GM12878 (cell line): ENCODE data around the gene AP3B1.

ENCODE experiments used
- ATF7 ChIP-seq: fragments of 450-650 bp; IDR thresholded peaks from 2 replicates; pipeline ENCODE4 v1.6.1; 2016; ENCODE audit warnings: low read depth, mild to moderate bottlenecking
- CBFB ChIP-seq: IDR thresholded peaks from 2 replicates; pipeline ENCODE4 v1.6.1; 2016; ENCODE audit warnings: antibody characterized with exemption, low read depth
- CTCF ChIP-seq, 3 experiments: IDR thresholded peaks in 2 of 3; conservative IDR thresholded peaks in 1 of 3; 2 replicates each; pipeline ENCODE4 v1.5.1; 2011; ENCODE audit warnings: low read depth in 3 of 3, low read length in 3 of 3, mild to moderate bottlenecking in 3 of 3, control low read depth in 2 of 3, moderate library complexity in 2 of 3, inconsistent platforms in 1 of 3, mixed read lengths in 1 of 3; ENCODE audit not compliant: control insufficient read depth in 2 of 3, insufficient read depth in 1 of 3; ENCODE audit errors: extremely low read depth in 1 of 3
- HCFC1 ChIP-seq: fragments of 150-350 bp; IDR thresholded peaks from 2 replicates; pipeline ENCODE4 v1.6.1; 2014; ENCODE audit warnings: low read length
- JUND ChIP-seq: IDR thresholded peaks from 2 replicates; pipeline ENCODE4 v1.6.1; 2012; ENCODE audit warnings: low read depth, mild to moderate bottlenecking, low read length, improper control_type of control experiment, moderate library complexity
- KDM1A ChIP-seq: fragments of 200-600 bp; sonication (generic); IDR thresholded peaks from 2 replicates; pipeline ENCODE4 v1.6.1; 2016; ENCODE audit warnings: borderline replicate concordance
- KLF5 ChIP-seq: fragments of 450-650 bp; IDR thresholded peaks from 2 replicates; pipeline ENCODE4 v1.6.1; 2014; ENCODE audit warnings: mild to moderate bottlenecking; ENCODE audit not compliant: partially characterized antibody
- MXI1 ChIP-seq: fragments of 150-350 bp; IDR thresholded peaks from 2 replicates; pipeline ENCODE4 v1.6.1; 2011; ENCODE audit warnings: low read depth, mild to moderate bottlenecking, inconsistent platforms, low read length, improper control_type of control experiment
- POLR2A ChIP-seq: IDR thresholded peaks from 2 replicates; pipeline ENCODE4 v1.6.1; 2011; ENCODE audit warnings: low read depth, mild to moderate bottlenecking, low read length
- RAD51 ChIP-seq: fragments of 450-650 bp; IDR thresholded peaks from 2 replicates; pipeline ENCODE4 v1.6.1; 2016; ENCODE audit warnings: moderate library complexity, mild to moderate bottlenecking, inconsistent platforms
- REST ChIP-seq: IDR thresholded peaks from 2 replicates; pipeline ENCODE4 v1.6.1; 2012; ENCODE audit warnings: mild to moderate bottlenecking, low read depth, low read length
- SUPT20H ChIP-seq: IDR thresholded peaks from 2 replicates; pipeline ENCODE4 v1.6.1; 2011; ENCODE audit warnings: low read depth, mild to moderate bottlenecking, low read length, moderate library complexity, borderline replicate concordance; ENCODE audit not compliant: control insufficient read depth
- TCF12 ChIP-seq: IDR thresholded peaks from 2 replicates; pipeline ENCODE4 v1.6.1; 2011; ENCODE audit warnings: low read depth, mild to moderate bottlenecking, low read length
- YY1 ChIP-seq: IDR thresholded peaks from 2 replicates; pipeline ENCODE4 v1.6.1; 2011; ENCODE audit warnings: low read depth, mild to moderate bottlenecking, low read length

GRCh38 chr5:78077369-78078068 lies 217.0 kb downstream of the AP3B1 start:
- TF ChIP-seq YY1 (no peak), REST (no peak), CTCF (IDR thresholded peaks at IDR 0.05 in 2 of 3, conservative IDR thresholded peaks at IDR 0.05 in 1 of 3; ENCODE audit: control insufficient read depth in 2 of 3, extremely low read depth in 1 of 3, insufficient read depth in 1 of 3, low read depth in 3 of 3, low read length in 3 of 3) (no peak), CBFB (no peak), POLR2A (no peak), HCFC1 (no peak), JUND (no peak), SUPT20H (no peak), KDM1A (no peak), ATF7 (no peak), MXI1 (no peak), RAD51 (no peak), KLF5 (no peak), TCF12 (no peak)
